ENCODE data around the gene CHST8. TPM values are rescaled to one million over a fixed set of nuclear protein-coding genes. Genes with fewer than 3 reads are reported as not detected.

CHST8 gene
- total RNA-seq, 1 donor from 2014 or later = not detected

DNA sequence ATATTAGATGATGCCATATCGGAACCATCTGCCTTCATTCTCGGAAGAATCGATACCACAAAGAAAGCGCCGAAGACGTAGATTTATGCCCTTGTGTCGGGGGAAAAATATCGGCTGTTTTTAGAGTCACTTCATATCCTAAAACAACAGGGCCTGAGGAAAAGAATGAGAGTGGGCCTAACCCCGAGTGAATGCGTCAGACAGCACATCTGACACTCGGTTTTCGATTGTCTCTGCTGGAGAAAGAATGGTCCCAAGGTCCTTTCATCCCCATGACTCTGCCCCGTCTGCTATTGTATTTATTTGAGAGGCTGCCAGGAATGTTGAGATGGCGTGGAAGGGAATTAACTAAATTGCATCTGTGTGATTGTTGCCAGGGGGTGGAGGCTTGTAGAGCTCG, 46.1 kb downstream of the CHST8 start:
- no peak overlapping the region for H3K9ac ChIP-seq (ENCODE audit: low read depth in 1 of 3, low read length in 3 of 3)
- H3K36me3 ChIP-seq (ENCODE audit: control insufficient read depth in 3 of 3, insufficient read depth in 3 of 3, low read length in 3 of 3) = no peaks in the 10 kb centered on the region
- no peaks in the 10 kb centered on the region for H3K4me1 ChIP-seq (ENCODE audit: control insufficient read depth in 3 of 3, insufficient read depth in 3 of 3, low read length in 3 of 3)
- no peak overlapping the region for H3K4me3 ChIP-seq (ENCODE audit: low read length in 3 of 3)
- peaks cover 2 to 20% (median 10%) of the 10 kb centered on the region in 3 donors for H3K27me3 ChIP-seq (ENCODE audit: control insufficient read depth in 3 of 3, insufficient read depth in 3 of 3, low read length in 3 of 3)
- H3K9me3 ChIP-seq (ENCODE audit: control insufficient read depth in 3 of 3, low read length in 3 of 3) = no peaks in the 10 kb centered on the region
- H3K27ac ChIP-seq (ENCODE audit: low read depth, low read length) = no peak overlapping the region

DNA sequence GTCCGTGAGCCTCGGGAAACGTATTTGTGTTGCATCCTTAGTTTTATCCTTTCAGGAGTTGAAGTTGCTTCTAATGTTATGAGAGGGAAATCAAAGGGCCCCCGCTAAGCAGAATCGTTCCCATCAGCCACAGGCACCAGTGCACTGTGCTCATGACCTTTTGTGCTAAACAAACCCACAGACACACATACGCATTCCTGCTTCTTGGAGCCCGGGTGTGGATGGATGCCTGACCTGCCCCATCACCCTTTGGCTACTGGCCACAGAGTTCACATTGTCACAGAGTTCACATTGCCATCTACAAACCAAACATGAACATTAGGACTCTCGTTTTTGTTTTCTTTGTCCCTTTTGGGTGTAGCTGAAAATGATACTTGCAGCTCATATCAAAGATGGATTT, 47.2 kb downstream of the CHST8 start:
- Histone ChIP-seq H3K27me3 (ENCODE audit: control insufficient read depth in 3 of 3, insufficient read depth in 3 of 3, low read length in 3 of 3) (peaks cover 2 to 25% (median 13%) of the 10 kb centered on the region in 3 donors), H3K27ac (ENCODE audit: low read depth, low read length) (no peak overlapping the region), H3K9me3 (ENCODE audit: control insufficient read depth in 3 of 3, low read length in 3 of 3) (no peaks in the 10 kb centered on the region), H3K4me3 (ENCODE audit: low read length in 3 of 3) (no peak overlapping the region), H3K4me1 (ENCODE audit: control insufficient read depth in 3 of 3, insufficient read depth in 3 of 3, low read length in 3 of 3) (no peaks in the 10 kb centered on the region), H3K9ac (ENCODE audit: low read depth in 1 of 3, low read length in 3 of 3) (no peak overlapping the region), H3K36me3 (ENCODE audit: control insufficient read depth in 3 of 3, insufficient read depth in 3 of 3, low read length in 3 of 3) (no peaks in the 10 kb centered on the region)

DNA sequence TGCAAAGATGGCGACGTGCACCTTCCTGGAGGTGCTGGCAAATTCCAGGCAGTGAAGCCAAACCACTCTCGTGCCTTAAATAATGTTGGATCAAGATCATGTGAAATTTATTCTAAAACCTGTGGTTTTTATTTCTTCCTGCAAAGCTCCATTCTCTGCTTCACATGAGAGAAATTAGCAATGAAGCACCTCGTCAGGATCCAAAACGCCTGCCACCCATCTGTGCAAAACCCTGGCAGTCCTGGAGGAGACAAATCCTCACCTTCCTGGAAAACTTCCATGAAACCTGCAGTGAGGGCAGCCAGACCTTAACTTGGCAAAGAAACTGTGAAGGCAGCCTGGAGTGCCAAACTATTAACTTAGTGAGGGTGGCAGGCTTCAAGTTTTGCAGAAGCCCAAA, 47.6 kb downstream of the CHST8 start:
- peaks cover 2 to 25% (median 14%) of the 10 kb centered on the region in 3 donors for H3K27me3 ChIP-seq (ENCODE audit: control insufficient read depth in 3 of 3, insufficient read depth in 3 of 3, low read length in 3 of 3)
- H3K4me3 ChIP-seq (ENCODE audit: low read length in 3 of 3) = no peak overlapping the region
- H3K36me3 ChIP-seq (ENCODE audit: control insufficient read depth in 3 of 3, insufficient read depth in 3 of 3, low read length in 3 of 3) = no peaks in the 10 kb centered on the region
- no peak overlapping the region for H3K9ac ChIP-seq (ENCODE audit: low read depth in 1 of 3, low read length in 3 of 3)
- H3K27ac ChIP-seq (ENCODE audit: low read depth, low read length) = no peak overlapping the region
- no peaks in the 10 kb centered on the region for H3K9me3 ChIP-seq (ENCODE audit: control insufficient read depth in 3 of 3, low read length in 3 of 3)
- no peaks in the 10 kb centered on the region for H3K4me1 ChIP-seq (ENCODE audit: control insufficient read depth in 3 of 3, insufficient read depth in 3 of 3, low read length in 3 of 3)

DNA sequence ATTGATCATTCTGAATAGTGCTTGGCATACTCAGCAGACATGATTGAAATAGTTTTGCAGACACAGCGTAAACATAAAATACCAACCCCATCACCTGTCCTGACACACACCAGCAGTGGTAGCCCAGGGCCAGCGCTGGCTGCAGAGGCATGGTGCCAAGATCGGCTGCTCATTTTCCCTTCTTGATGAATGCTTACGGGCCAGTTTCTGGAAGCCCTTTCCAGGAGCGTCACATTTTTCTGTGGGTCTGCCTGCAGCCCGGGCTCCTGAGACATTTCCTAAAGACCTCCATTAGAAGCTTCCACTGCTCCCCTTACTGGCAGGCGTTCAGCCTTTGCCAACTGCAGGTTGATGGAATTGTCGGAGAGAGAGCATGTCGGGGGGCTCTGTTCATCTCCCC, 48.6 kb downstream of the CHST8 start:
- no peak overlapping the region for H3K9ac ChIP-seq (ENCODE audit: low read depth in 1 of 3, low read length in 3 of 3)
- H3K4me3 ChIP-seq (ENCODE audit: low read length in 3 of 3) = no peak overlapping the region
- no peak overlapping the region for H3K27ac ChIP-seq (ENCODE audit: low read depth, low read length)
- H3K36me3 ChIP-seq (ENCODE audit: control insufficient read depth in 3 of 3, insufficient read depth in 3 of 3, low read length in 3 of 3) = no peaks in the 10 kb centered on the region
- H3K9me3 ChIP-seq (ENCODE audit: control insufficient read depth in 3 of 3, low read length in 3 of 3) = no peaks in the 10 kb centered on the region
- no peaks in the 10 kb centered on the region for H3K4me1 ChIP-seq (ENCODE audit: control insufficient read depth in 3 of 3, insufficient read depth in 3 of 3, low read length in 3 of 3)
- H3K27me3 ChIP-seq (ENCODE audit: control insufficient read depth in 3 of 3, insufficient read depth in 3 of 3, low read length in 3 of 3) = peaks cover 10 to 28% (median 23%) of the 10 kb centered on the region in 3 donors

DNA sequence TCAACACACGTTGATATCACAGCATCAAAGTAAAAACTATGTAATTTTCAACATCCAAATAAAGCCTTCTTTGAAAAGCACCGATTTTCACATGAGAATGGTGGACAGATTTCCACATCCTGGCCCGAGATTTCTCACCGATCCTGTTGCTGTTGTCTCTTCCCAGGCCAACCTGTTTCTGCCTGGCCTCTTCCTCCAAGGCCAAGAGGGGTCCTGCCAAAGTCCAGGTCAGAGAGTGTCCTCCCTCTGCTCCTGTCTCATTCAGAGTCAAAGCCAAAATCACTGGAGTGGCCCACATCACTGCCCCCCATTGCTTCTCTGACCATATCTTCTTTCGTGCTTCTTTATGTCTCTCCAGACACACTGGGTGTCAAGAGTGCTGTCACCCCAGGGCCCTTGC, 49.5 kb downstream of the CHST8 start:
- H3K4me1 ChIP-seq (ENCODE audit: control insufficient read depth in 3 of 3, insufficient read depth in 3 of 3, low read length in 3 of 3) = no peaks in the 10 kb centered on the region
- H3K36me3 ChIP-seq (ENCODE audit: control insufficient read depth in 3 of 3, insufficient read depth in 3 of 3, low read length in 3 of 3) = no peaks in the 10 kb centered on the region
- peaks cover 13 to 32% (median 28%) of the 10 kb centered on the region in 3 donors for H3K27me3 ChIP-seq (ENCODE audit: control insufficient read depth in 3 of 3, insufficient read depth in 3 of 3, low read length in 3 of 3)
- no peak overlapping the region for H3K4me3 ChIP-seq (ENCODE audit: low read length in 3 of 3)
- H3K9me3 ChIP-seq (ENCODE audit: control insufficient read depth in 3 of 3, low read length in 3 of 3) = no peaks in the 10 kb centered on the region
- no peak overlapping the region for H3K27ac ChIP-seq (ENCODE audit: low read depth, low read length)
- H3K9ac ChIP-seq (ENCODE audit: low read depth in 1 of 3, low read length in 3 of 3) = no peak overlapping the region

GRCh38 chr19:33673258-33673875, 51.6 kb downstream of the CHST8 start:
- Histone ChIP-seq H3K4me3 (ENCODE audit: low read length in 3 of 3) (no peak overlapping the region), H3K9ac (ENCODE audit: low read depth in 1 of 3, low read length in 3 of 3) (no peak overlapping the region), H3K9me3 (ENCODE audit: control insufficient read depth in 3 of 3, low read length in 3 of 3) (no peaks in the 10 kb centered on the region), H3K36me3 (ENCODE audit: control insufficient read depth in 3 of 3, insufficient read depth in 3 of 3, low read length in 3 of 3) (no peaks in the 10 kb centered on the region), H3K4me1 (ENCODE audit: control insufficient read depth in 3 of 3, insufficient read depth in 3 of 3, low read length in 3 of 3) (no peaks in the 10 kb centered on the region), H3K27me3 (ENCODE audit: control insufficient read depth in 3 of 3, insufficient read depth in 3 of 3, low read length in 3 of 3) (peaks cover 13 to 30% (median 23%) of the 10 kb centered on the region in 3 donors), H3K27ac (ENCODE audit: low read depth, low read length) (no peak overlapping the region)

GRCh38 chr19:33673996-33674625, 52.4 kb downstream of the CHST8 start:
- Histone ChIP-seq H3K27ac (ENCODE audit: low read depth, low read length) (no peak overlapping the region), H3K9ac (ENCODE audit: low read depth in 1 of 3, low read length in 3 of 3) (no peak overlapping the region), H3K27me3 (ENCODE audit: control insufficient read depth in 3 of 3, insufficient read depth in 3 of 3, low read length in 3 of 3) (peaks cover 13 to 30% (median 23%) of the 10 kb centered on the region in 3 donors), H3K36me3 (ENCODE audit: control insufficient read depth in 3 of 3, insufficient read depth in 3 of 3, low read length in 3 of 3) (no peaks in the 10 kb centered on the region), H3K4me1 (ENCODE audit: control insufficient read depth in 3 of 3, insufficient read depth in 3 of 3, low read length in 3 of 3) (no peaks in the 10 kb centered on the region), H3K9me3 (ENCODE audit: control insufficient read depth in 3 of 3, low read length in 3 of 3) (no peaks in the 10 kb centered on the region), H3K4me3 (ENCODE audit: low read length in 3 of 3) (no peak overlapping the region)

- H3K9me3 ChIP-seq (ENCODE audit: control insufficient read depth in 3 of 3, low read length in 3 of 3) = no peaks in the 10 kb centered on the region
- H3K4me3 ChIP-seq (ENCODE audit: low read length in 3 of 3) = no peak overlapping the region
- no peak overlapping the region for H3K9ac ChIP-seq (ENCODE audit: low read depth in 1 of 3, low read length in 3 of 3)
- no peak overlapping the region for H3K27ac ChIP-seq (ENCODE audit: low read depth, low read length)
- peaks cover 16 to 30% (median 23%) of the 10 kb centered on the region in 3 donors for H3K27me3 ChIP-seq (ENCODE audit: control insufficient read depth in 3 of 3, insufficient read depth in 3 of 3, low read length in 3 of 3)
- H3K4me1 ChIP-seq (ENCODE audit: control insufficient read depth in 3 of 3, insufficient read depth in 3 of 3, low read length in 3 of 3) = no peaks in the 10 kb centered on the region
- H3K36me3 ChIP-seq (ENCODE audit: control insufficient read depth in 3 of 3, insufficient read depth in 3 of 3, low read length in 3 of 3) = no peaks in the 10 kb centered on the region
Observed at GRCh38 chr19:33674626-33675367, 53.0 kb downstream of the CHST8 start.

DNA sequence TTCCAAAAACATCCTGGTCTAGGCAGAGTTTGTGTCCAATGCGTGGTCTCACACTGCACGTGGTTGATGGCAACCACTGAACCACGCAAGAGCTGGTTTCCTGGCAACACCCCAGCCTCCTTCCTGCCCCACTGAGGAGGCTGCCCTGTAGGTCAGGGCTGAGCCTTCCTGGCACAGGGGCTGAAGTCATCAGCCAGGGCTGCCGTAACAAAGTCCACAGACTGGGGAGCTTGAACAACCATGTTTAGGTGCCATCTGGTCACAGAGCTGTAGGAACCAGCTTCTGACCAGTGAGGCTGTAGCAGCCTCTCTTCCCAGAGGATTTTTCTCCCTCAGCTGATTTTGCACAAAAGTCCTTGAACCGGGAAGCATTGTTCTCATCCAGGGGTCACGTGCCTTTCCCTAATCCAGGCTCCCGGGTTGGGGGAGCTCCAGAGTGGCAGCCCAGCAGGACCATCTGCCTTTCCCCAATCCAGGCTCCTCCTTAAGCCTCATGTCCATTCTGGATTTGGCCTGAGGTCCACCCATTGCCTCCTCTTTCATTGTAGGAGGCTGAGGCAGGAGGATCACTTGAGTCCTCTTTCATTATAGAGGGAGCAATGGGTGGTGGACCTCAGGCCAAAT, 53.9 kb downstream of the CHST8 start:
- H3K27ac ChIP-seq (ENCODE audit: low read depth, low read length) = no peak overlapping the region
- no peak overlapping the region for H3K4me3 ChIP-seq (ENCODE audit: low read length in 3 of 3)
- H3K4me1 ChIP-seq (ENCODE audit: control insufficient read depth in 3 of 3, insufficient read depth in 3 of 3, low read length in 3 of 3) = no peaks in the 10 kb centered on the region
- no peaks in the 10 kb centered on the region for H3K36me3 ChIP-seq (ENCODE audit: control insufficient read depth in 3 of 3, insufficient read depth in 3 of 3, low read length in 3 of 3)
- peaks cover 17 to 27% (median 20%) of the 10 kb centered on the region in 3 donors for H3K27me3 ChIP-seq (ENCODE audit: control insufficient read depth in 3 of 3, insufficient read depth in 3 of 3, low read length in 3 of 3)
- no peaks in the 10 kb centered on the region for H3K9me3 ChIP-seq (ENCODE audit: control insufficient read depth in 3 of 3, low read length in 3 of 3)
- no peak overlapping the region for H3K9ac ChIP-seq (ENCODE audit: low read depth in 1 of 3, low read length in 3 of 3)

Data from skeletal muscle tissue (tissue), 4 donors.